Epithelial cell of proximal tubule (primary cell): ENCODE results near the gene KCNK5. TPM values are rescaled to one million over a fixed set of nuclear protein-coding genes. Genes with fewer than 3 reads are reported as not detected.

Source experiments
- DNase-seq: peaks from one replicate; pipeline ENCODE4 v3.0.0-alpha.2; 2011; ENCODE audit warnings: low read depth
- H3K4me3 ChIP-seq: 2 replicates; pipeline ENCODE4 v1.5.1; 2011; ENCODE audit warnings: low read depth, mild to moderate bottlenecking, low read length
- CTCF ChIP-seq: conservative IDR thresholded peaks from 2 replicates; pipeline ENCODE4 v1.5.1; 2012; ENCODE audit warnings: low read depth, mild to moderate bottlenecking, low read length
- total RNA-seq: library from RNA; depleted of rRNA; stranded (reverse); fragments of >200 nt; gene quantifications from 2 replicates; pipeline ENCODE4 v1.2.3, GENCODE V29; 2015

Gene KCNK5
- total RNA-seq, 1 donor from 2014 or later = 1.6 TPM

DNA sequence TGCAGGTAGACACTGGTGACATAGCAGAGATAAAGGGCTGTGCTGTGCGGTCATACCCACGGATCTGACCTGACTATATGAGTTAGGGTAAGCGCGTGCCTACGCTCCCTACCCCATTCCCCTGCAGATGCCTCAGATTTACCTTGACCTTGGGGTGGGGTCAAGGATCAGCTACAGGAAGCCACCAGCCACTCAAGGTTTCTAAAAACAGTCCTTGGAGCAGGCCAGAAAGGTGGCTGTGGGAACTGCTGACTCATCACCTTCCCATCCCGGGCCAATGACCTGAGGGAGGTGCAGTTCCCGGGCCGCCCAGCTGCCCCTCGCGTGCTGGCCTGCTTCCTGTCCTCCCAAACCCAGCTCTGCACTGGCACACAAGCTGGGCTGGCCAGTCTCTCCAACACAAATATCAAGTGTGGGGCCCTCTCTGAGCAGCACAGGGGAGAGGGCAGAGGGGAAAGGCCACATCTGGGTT lies 23.0 kb downstream of the KCNK5 start:
- no peak overlapping the region for H3K4me3 ChIP-seq
- no peak for TF ChIP-seq CTCF
- no peak for DNase-seq

DNA sequence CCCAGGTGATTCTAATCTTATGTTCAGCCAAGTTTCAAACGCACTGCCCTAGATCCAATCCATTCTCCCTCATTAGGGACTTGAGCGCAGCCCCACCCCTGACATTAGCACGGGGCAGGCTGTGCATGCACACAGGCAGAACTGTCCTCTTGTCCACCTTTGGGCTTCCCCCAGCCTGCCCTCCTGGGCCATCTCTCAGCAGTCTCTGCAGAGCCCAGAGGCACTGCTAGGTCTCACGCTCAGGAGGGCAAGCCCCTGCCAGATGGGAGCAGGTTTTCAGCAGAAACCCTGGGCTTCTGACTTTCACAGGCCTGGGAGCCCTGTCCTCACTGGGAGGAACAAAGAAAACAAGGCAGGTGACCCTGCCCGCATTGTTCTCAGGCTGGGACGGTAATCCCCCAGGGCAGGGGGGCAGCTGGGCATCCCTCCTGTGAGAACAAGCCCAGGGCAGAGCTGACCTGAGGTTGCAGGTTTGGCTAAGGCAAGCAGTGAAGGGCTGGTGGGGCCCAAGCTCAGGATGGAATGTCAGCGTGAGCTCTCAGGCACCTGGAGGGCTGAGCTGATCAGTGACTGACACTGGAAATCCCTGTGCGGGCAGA lies 24.5 kb downstream of the KCNK5 start:
- no peak for DNase-seq
- TF ChIP-seq CTCF = no peak
- H3K4me3 ChIP-seq = no peak overlapping the region

GRCh38 chr6:39204160-39204495 lies 25.1 kb downstream of the KCNK5 start:
- TF ChIP-seq CTCF = no peak
- no peak overlapping the region for H3K4me3 ChIP-seq
- no peak for DNase-seq

DNA sequence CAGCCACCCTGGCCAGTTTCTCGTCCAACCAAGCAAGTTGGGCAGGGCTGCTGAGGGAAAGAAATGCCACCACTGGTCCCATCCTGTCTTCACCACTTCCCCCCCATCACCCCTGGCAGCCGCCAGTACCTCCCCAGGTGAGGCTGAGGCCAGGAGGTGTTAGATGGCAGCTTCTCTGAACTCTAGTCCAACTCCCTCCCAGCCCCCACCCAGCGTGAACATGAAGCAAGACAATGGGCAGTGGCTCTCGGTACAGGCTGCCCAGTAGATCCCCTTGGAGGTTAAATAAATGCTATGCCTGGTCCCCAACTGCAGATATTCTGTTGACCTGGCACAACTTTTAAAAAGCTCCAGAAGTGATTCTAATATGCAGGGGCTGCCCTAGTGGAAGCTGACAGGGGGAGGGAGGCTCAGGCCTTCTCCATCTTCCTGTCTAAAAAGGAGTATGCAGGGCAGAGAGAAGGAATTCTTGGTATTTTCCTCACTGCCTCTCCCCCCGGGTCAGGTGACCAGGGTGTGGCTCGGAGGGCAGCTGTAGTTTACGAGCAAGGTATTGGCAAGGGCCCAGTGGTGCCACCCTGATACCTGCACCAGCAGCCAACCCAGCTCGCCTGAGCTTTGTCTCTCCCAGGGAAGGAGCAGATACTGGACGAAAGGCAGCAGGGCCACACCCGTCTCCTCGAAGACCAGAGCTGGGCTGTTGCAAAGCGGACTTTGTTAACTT lies 25.7 kb downstream of the KCNK5 start:
- no peak for TF ChIP-seq CTCF
- no peak for DNase-seq
- H3K4me3 ChIP-seq = no peak overlapping the region

DNA sequence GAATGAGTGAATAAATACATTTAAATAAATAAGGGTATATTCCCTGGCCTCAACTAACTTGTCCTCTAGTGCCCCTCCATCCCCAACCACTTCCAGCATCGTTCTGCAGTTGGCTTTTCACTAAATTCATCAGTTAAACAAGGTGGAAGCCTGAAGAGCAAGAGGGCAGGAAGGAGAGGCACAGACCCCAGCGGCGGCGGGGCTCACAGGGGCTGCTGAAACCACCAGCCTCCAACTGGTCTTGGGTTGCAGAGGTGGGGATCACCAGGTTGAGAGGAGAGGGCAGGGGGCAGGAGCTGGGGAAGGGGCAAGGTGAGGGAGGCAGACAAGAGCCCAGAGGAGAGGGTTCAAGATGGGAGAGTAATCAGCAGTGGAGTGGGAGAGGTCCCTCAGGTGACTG lies 27.1 kb downstream of the KCNK5 start:
- no peak overlapping the region for H3K4me3 ChIP-seq
- no peak for DNase-seq
- TF ChIP-seq CTCF = no peak

- no peak overlapping the region for H3K4me3 ChIP-seq
- no peak for TF ChIP-seq CTCF
- DNase-seq = no peak
These were observed 28.7 kb downstream of the KCNK5 start for GRCh38 chr6:39200498-39201020.
